GM12878 (cell line): ENCODE data around the gene TEF. TPM values are rescaled to one million over a fixed set of nuclear protein-coding genes. Genes with fewer than 3 reads are reported as not detected.

Experiments
- ATAC-seq: fragments of 200-7000 bp; cut with Tn5 transposase; 3 replicates; pipeline ENCODE4 v1.9.1; 2020; ENCODE audit warnings: mild to moderate bottlenecking, moderate library complexity
- BruUV-seq: library from RNA; stranded (reverse); fragments of 400-500 nt; replicated peaks from 2 replicates; lab custom pipeline; 2021; lab: Mats Ljungman, UMichigan
- CTCF ChIA-PET: fragments of 300-600 bp; sonication (Branson Sonifier 250); formaldehyde crosslinking; extraction: SDS; loops from one replicate; lab custom pipeline; 2021; ENCODE audit warnings: inconsistent platforms; lab: Yijun Ruan, JAX
- POLR2A ChIA-PET: fragments of 350-600 bp; formaldehyde crosslinking; extraction: SDS; loops from one replicate; lab custom pipeline; 2021; ENCODE audit warnings: inconsistent platforms; lab: Charles Lee
- RAD21 ChIA-PET: fragments of 300-600 bp; sonication (Branson Sonifier 250); formaldehyde crosslinking; loops from one replicate; lab custom pipeline; 2023; ENCODE audit warnings: antibody characterized with exemption; ENCODE audit not compliant: unreplicated experiment; lab: Charles Lee
- SMC1A ChIA-PET: fragments of 300-600 bp; sonication (Branson Sonifier 250); formaldehyde crosslinking; loops from one replicate; lab custom pipeline; 2023; ENCODE audit not compliant: unreplicated experiment, uncharacterized antibody; lab: Charles Lee
- DNase-seq: peaks from one replicate; pipeline ENCODE4 v3.0.0-alpha.2; 2011; ENCODE audit warnings: low read depth, low spot score
- FAIRE-seq: peaks from 3 replicates; lab custom pipeline; 2011; peaks lifted over from hg19 to GRCh38; lab: Jason Lieb, UNC
- H2AFZ ChIP-seq: 2 replicates; pipeline ENCODE4 v1.6.0; 2011; ENCODE audit warnings: low read depth, low read length, control low read depth; ENCODE audit not compliant: control insufficient read depth
- H3K27ac ChIP-seq: 2 replicates; pipeline ENCODE4 v1.5.1; 2011; ENCODE audit warnings: control low read depth; ENCODE audit not compliant: control insufficient read depth, insufficient read depth
- H3K27me3 ChIP-seq, 2 experiments: replicated peaks in 1 of 2; 2 replicates each; pipeline versions ENCODE4 v1.6.0 to v1.6.1; 2011; ENCODE audit warnings: low read length in 1 of 2; ENCODE audit not compliant: control insufficient read depth in 2 of 2, insufficient read depth in 2 of 2
- H3K36me3 ChIP-seq, 2 experiments: 2 replicates each; pipeline ENCODE4 v1.5.1; 2011; ENCODE audit warnings: low read length in 1 of 2; ENCODE audit not compliant: control insufficient read depth in 2 of 2, insufficient read depth in 2 of 2
- H3K4me1 ChIP-seq: 2 replicates; pipeline ENCODE4 v1.6.1; 2011; ENCODE audit warnings: mild to moderate bottlenecking, low read length, moderate library complexity, mixed read lengths; ENCODE audit not compliant: control insufficient read depth, insufficient read depth
- H3K4me2 ChIP-seq: 2 replicates; pipeline ENCODE4 v1.6.0; 2011; ENCODE audit warnings: control low read depth; ENCODE audit not compliant: control insufficient read depth, insufficient read depth
- H3K4me3 ChIP-seq: fragments of 200-600 bp; sonication (generic); 2 replicates; pipeline ENCODE4 v1.5.1; 2016
- H3K79me2 ChIP-seq: 2 replicates; pipeline ENCODE4 v1.6.0; 2011; ENCODE audit warnings: low read length; ENCODE audit not compliant: control insufficient read depth, insufficient read depth
- H3K9ac ChIP-seq: 2 replicates; pipeline ENCODE4 v1.8.0; 2011; ENCODE audit warnings: low read length, control low read depth, mixed read lengths; ENCODE audit not compliant: control insufficient read depth, insufficient read depth
- H3K9me3 ChIP-seq: replicated peaks from 3 replicates; pipeline ENCODE4 v1.5.1; 2011; ENCODE audit warnings: mild to moderate bottlenecking, low read length; ENCODE audit not compliant: control insufficient read depth, insufficient read depth
- H4K20me1 ChIP-seq: 2 replicates; pipeline ENCODE4 v1.6.0; 2011; ENCODE audit not compliant: control insufficient read depth, insufficient read depth
- ATF7 ChIP-seq: fragments of 450-650 bp; IDR thresholded peaks from 2 replicates; pipeline ENCODE4 v1.6.1; 2016; ENCODE audit warnings: low read depth, mild to moderate bottlenecking
- BMI1 ChIP-seq: fragments of 450-650 bp; IDR thresholded peaks from 2 replicates; pipeline ENCODE4 v1.6.1; 2016; ENCODE audit warnings: mild to moderate bottlenecking, moderate library complexity, borderline replicate concordance
- CBFB ChIP-seq: IDR thresholded peaks from 2 replicates; pipeline ENCODE4 v1.6.1; 2016; ENCODE audit warnings: antibody characterized with exemption, low read depth
- CEBPZ ChIP-seq: fragments of 150-350 bp; IDR thresholded peaks from 2 replicates; pipeline ENCODE4 v1.6.1; 2016; ENCODE audit warnings: low read depth, low read length
- FOS ChIP-seq: IDR thresholded peaks from 3 replicates; pipeline ENCODE4 v1.6.1; 2011; ENCODE audit warnings: borderline replicate concordance; ENCODE audit not compliant: insufficient read length; ENCODE audit errors: extremely low read depth
- JUNB ChIP-seq: IDR thresholded peaks from 2 replicates; pipeline ENCODE4 v1.6.1; 2016; ENCODE audit warnings: antibody characterized with exemption, mild to moderate bottlenecking
- KAT2A ChIP-seq: conservative IDR thresholded peaks from 2 replicates; pipeline ENCODE4 v1.6.1; 2011; ENCODE audit warnings: low read depth, low read length; ENCODE audit not compliant: control insufficient read depth
- NR2C1 ChIP-seq: fragments of 450-650 bp; IDR thresholded peaks from 2 replicates; pipeline ENCODE4 v1.6.1; 2017; ENCODE audit warnings: antibody characterized with exemption, mild to moderate bottlenecking, moderate library complexity
- PKNOX1 ChIP-seq: fragments of 450-650 bp; IDR thresholded peaks from 2 replicates; pipeline ENCODE4 v1.6.1; 2016; ENCODE audit warnings: mild to moderate bottlenecking
- SMC3 ChIP-seq: IDR thresholded peaks from 2 replicates; pipeline ENCODE4 v1.6.1; 2011; ENCODE audit warnings: low read length, improper control_type of control experiment, borderline replicate concordance
- SREBF2 ChIP-seq: IDR thresholded peaks from 2 replicates; pipeline ENCODE4 v1.6.1; 2012; ENCODE audit warnings: mild to moderate bottlenecking, low read length
- SUPT20H ChIP-seq: IDR thresholded peaks from 2 replicates; pipeline ENCODE4 v1.6.1; 2011; ENCODE audit warnings: low read depth, mild to moderate bottlenecking, low read length, moderate library complexity, borderline replicate concordance; ENCODE audit not compliant: control insufficient read depth
- ZBED1 ChIP-seq: IDR thresholded peaks from 2 replicates; pipeline ENCODE4 v1.6.1; 2016; ENCODE audit warnings: borderline replicate concordance
- WGBS: methylation state at CpG from one replicate; pipeline ENCODE4 v1.1.6; 2016; ENCODE audit warnings: low lambda C conversion rate; ENCODE audit not compliant: insufficient replicate concordance, insufficient coverage; ENCODE audit errors: missing lambda C conversion rate; 5-methylcytosine and 5-hydroxymethylcytosine counted together
- in situ Hi-C: fragments of 300-500 bp; cut with MboI; formaldehyde crosslinking; loops from 9 replicates; pipeline ENCODE4 v1.14.3; 2018; ENCODE audit warnings: mixed read lengths
- intact Hi-C: fragments of 100-400 bp; cut with micrococcal nuclease; formaldehyde crosslinking; loops from one replicate; pipeline ENCODE4 v1.14.2; 2022; ENCODE audit not compliant: unreplicated experiment
- polyA plus RNA-seq, 11 experiments: library from polyadenylated mRNA; depleted of rRNA in 4 of 11; unstranded in 6 of 11; stranded (reverse) in 5 of 11; fragments of >200 nt; fragmentation: Nextera tagmentation in 4 of 11; fragmentation: Illumina TruSeq in 1 of 11; extraction: Ambion mirVana in 4 of 11; extraction: Trizol in 1 of 11; gene quantifications; 1 replicate in 1 of 11; 2 replicates in 10 of 11; pipeline versions ENCODE4 v1.2.1 to v1.2.3, GENCODE V29; 2011 to 2016; ENCODE audit warnings: inconsistent platforms in 2 of 11, missing spikeins in 2 of 11, low read depth in 1 of 11
- total RNA-seq, 4 experiments: library from RNA; depleted of rRNA in 3 of 4; stranded (reverse); fragments of >200 nt in 3 of 4; fragmentation: Illumina TruSeq in 1 of 4; extraction: Trizol in 1 of 4; gene quantifications; 2 replicates each; pipeline versions ENCODE4 v1.2.1 to v1.2.3, GENCODE V29; 2013 to 2021

The TEF gene
- total and polyA plus RNA-seq, 10 of the 15 experiments (the other 5 are each of a cell fraction or from before 2014, with no cell fraction given): 0.23 to 4.9 (median 3.2) TPM

GRCh38 chr22:41351011-41351410, 30.7 kb upstream of the TEF start:
- H3K36me3 ChIP-seq: peaks cover 29 to 37% of the 10 kb centered on the region in 2 experiments; a peak in 3 of 4 replicates
- CTCF ChIA-PET: no interaction called here
- POLR2A ChIA-PET: no interaction called here

More at GRCh38 chr22:41351011-41351410, 30.7 kb upstream of the TEF start:
- no TSS peak for BruUV-seq
- FAIRE-seq (no peak), DNase-seq (no peak), ATAC-seq (no peak)
- no peaks in the 10 kb centered on the region for H4K20me1 ChIP-seq
- no peak overlapping the region for H3K4me3 ChIP-seq
- H3K27me3 ChIP-seq: no peaks in the 10 kb centered on the region
- in situ Hi-C loops: no loop called here
- no peaks in the 10 kb centered on the region for H3K4me1 ChIP-seq
- WGBS: 100% methylated on average over 5 of the region's 5 CpGs
- TF ChIP-seq PKNOX1 (no peak), CEBPZ (no peak), SUPT20H (no peak), SREBF2 (no peak), FOS (no peak), ATF7 (no peak), NR2C1 (no peak), ZBED1 (no peak), BMI1 (no peak), CBFB (no peak), SMC3 (no peak), KAT2A (no peak), JUNB (no peak)
- no peak overlapping the region for H3K9ac ChIP-seq
- SMC1A ChIA-PET: no interaction called here
- no peak overlapping the region for H2AFZ ChIP-seq
- no peaks in the 10 kb centered on the region for H3K79me2 ChIP-seq
- intact Hi-C loops: no loop called here
- no peak overlapping the region for H3K27ac ChIP-seq
- no peaks in the 10 kb centered on the region for H3K9me3 ChIP-seq
- RAD21 ChIA-PET: no interaction called here
- H3K4me2 ChIP-seq: no peak overlapping the region
